Sigmoid colon (tissue), 4 donors: Measurements from ENCODE around the gene WWC1.

Experiments used
- EP300 ChIP-seq, 4 donors: sonication (generic); formaldehyde crosslinking; IDR thresholded peaks; one replicate each; pipeline ENCODE4 v1.6.1; 2017; ENCODE audit warnings: antibody characterized with exemption in 4 of 4
- POLR2A ChIP-seq, 2 donors: fragments of 450-650 bp; IDR thresholded peaks; one replicate each; pipeline ENCODE4 v1.6.1; 2016; ENCODE audit warnings: antibody characterized with exemption in 2 of 2, mild to moderate bottlenecking in 2 of 2, moderate library complexity in 2 of 2
- POLR2AphosphoS5 ChIP-seq, 4 donors: sonication (generic); formaldehyde crosslinking; IDR thresholded peaks; one replicate each; pipeline ENCODE4 v1.6.1; 2017; ENCODE audit warnings: antibody characterized with exemption in 4 of 4
- TF ChIP-seq, protein P1 (sequence below), 4 experiments: fragments of 450-650 bp in 3 of 4; fragments of 200-600 bp in 1 of 4; IDR thresholded peaks; one replicate each; pipeline ENCODE4 v1.5.1; 2016 to 2019; ENCODE audit warnings: antibody characterized with exemption in 4 of 4, mild to moderate bottlenecking in 3 of 4, moderate library complexity in 2 of 4

GRCh38 chr5:168313596-168314204 lies 22.3 kb downstream of the WWC1 start:
- TF ChIP-seq, protein P1, sequence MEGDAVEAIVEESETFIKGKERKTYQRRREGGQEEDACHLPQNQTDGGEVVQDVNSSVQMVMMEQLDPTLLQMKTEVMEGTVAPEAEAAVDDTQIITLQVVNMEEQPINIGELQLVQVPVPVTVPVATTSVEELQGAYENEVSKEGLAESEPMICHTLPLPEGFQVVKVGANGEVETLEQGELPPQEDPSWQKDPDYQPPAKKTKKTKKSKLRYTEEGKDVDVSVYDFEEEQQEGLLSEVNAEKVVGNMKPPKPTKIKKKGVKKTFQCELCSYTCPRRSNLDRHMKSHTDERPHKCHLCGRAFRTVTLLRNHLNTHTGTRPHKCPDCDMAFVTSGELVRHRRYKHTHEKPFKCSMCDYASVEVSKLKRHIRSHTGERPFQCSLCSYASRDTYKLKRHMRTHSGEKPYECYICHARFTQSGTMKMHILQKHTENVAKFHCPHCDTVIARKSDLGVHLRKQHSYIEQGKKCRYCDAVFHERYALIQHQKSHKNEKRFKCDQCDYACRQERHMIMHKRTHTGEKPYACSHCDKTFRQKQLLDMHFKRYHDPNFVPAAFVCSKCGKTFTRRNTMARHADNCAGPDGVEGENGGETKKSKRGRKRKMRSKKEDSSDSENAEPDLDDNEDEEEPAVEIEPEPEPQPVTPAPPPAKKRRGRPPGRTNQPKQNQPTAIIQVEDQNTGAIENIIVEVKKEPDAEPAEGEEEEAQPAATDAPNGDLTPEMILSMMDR (IDR thresholded peaks at IDR 0.05) = no peak
- TF ChIP-seq POLR2AphosphoS5 (IDR thresholded peaks at IDR 0.05) = no peak
- TF ChIP-seq POLR2A (IDR thresholded peaks at IDR 0.05) = no peak
- TF ChIP-seq EP300 (IDR thresholded peaks at IDR 0.05) = no peak
